ENCODE measurements around the gene C11orf52.
"Not testable (repeated sequence)": the region's sequence is repeated elsewhere in the genome, so short reads cannot be mapped to it uniquely, and the experiment has no call there.

Gene C11orf52, protein sequence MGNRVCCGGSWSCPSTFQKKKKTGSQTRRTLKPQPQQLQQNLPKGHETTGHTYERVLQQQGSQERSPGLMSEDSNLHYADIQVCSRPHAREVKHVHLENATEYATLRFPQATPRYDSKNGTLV

DNA sequence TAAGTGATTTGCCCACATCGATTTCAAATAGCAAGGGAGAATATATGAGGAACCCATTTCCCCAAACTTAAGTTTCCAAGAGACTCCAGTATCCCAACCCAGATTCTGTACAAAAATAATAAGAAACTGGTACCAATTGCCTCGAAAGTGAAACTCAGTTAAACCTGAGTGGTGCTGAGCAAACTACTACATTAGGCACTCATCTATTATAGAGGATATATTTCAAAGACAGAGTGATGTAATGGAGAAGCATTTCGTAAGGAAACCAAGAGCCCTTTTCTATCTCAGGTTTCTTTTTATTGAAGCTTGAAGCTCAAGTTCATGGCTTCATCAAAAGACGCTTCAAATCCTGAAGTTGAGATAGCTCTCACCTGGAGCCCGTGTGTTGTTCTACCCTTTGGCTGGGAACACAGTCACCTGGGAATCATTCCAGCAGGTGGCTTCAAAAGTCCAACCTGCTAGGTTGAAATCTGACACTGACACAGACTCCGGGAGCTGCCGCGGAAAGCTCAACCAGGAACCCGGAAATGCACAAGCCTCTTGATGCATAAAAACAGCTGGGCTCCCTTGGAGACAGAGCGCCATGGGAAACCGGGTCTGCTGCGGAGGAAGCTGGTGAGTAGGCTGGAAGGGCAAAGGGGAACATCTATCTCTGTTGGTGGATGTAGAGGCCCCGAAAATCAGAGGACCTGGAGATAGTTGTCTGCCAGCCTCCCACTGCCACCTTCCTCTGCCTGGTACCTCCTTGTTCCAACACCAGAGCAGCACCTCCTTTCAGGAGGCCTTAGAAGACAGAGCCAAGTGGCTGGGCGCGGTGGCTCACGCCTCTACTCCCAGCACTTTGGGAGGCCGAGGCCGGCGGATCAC is at the start of gene C11orf52:
Gene C11orf52, plus strand, starts transcription at position 524 of the 867 bp plus-strand sequence. Its CDS starts 60 bp downstream, at position 584.
- DNase-seq, result no peak

DNA sequence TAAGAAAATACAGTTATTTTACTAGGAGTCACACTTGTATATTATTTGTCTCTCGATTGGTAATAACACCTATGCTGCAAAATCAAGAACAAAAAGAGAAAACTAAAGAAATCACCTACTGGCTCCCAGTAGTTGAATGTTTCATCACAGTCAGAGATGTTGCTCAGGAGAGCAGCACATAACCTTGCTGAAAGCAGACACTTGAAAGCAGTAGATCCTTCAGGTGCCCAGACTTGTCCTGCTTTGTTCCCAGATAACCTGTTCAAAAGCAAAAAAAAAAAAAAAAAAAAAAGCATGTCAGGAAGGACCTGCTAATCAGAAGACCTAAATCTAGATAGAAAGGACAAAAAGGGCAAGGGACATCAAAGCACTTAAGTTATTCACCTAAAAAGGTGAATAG is 48.6 kb upstream of the C11orf52 start:
- DNase-seq, result no peak

DNA sequence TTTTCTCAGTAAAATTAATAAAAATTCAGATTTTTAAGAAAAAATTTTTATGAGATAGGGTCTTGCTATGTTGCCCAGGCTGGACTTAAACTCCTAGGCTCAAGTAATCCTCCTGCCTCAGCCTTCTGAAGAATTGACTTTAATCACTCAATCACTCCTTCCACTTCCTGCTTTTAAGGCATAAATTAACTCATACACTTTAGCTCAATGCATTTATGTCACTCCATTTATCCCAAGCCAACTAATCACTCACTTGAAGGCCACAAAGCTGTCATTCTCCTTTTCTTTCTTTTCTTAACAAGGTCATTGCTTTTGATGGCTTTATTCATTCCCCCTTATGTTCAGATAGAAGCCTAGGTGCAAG is 48.2 kb upstream of the C11orf52 start:
- DNase-seq, result no peak

DNA sequence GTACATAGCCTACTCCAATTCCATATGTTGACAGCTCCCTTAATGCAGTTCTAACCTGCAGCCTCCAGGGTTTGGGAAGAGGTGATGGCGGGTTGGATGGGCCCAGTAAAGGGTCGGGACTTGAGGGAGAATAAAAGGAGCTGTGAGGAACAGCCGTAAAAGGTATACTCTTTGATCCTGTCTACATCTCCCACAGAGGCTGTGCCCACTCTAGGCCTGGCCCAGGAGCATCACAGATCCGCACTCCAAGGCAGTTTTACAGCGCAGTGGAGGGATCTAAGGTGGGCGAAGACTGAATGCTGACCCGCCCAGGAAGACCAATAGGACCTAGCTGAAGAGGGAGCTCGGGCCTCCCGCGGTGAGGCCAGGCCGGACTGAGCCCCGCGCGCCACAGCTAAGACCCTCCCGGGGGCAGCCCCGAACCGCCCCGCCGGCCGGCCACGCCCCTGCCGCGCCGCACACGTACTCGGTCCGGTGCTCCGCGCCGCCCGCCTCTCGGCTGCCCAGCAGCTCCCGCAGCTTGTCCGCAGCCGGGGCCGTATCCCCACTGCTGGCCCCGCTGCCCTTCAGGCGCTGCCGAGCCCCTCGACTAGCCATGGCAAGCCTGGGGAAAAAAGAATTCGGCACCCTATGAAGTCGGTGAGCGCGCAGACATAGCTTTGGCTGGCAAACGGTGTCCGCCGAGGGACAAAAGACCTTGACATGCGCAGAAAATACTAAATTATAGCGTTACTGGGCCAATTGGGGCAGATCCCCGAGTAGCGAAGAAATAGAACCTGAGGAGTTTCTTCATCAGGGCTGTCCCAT is 47.6 kb upstream of the C11orf52 start, which contains the start of gene ALG9:
Gene ALG9, minus strand, starts transcription at position 696 of the 807 bp plus-strand sequence. Its CDS starts 99 bp downstream, at position 597.
- DNase-seq, result peak; percentile 87

DNA sequence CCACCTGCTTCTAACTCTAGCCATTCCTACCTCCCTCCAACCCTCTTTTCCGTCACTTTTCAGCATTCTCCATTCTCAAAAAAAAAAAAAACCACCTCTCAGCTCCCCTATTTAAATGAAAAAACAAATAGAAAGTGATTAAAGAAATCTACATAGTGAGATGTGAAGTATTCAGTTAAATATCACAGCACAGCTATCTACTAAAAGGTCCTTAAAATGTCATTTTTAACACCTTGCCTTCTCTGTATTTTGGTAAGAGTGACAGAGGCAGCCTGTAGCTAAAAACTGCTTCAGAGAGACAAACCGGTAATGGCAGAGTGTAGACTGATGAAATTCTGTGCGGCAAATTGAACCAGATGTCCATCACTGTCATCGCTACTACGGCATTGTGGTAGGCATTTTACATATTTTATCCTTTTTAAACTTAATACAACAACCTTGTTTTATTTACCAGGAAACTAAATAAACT is 47.0 kb upstream of the C11orf52 start:
- DNase-seq, result no peak

DNA sequence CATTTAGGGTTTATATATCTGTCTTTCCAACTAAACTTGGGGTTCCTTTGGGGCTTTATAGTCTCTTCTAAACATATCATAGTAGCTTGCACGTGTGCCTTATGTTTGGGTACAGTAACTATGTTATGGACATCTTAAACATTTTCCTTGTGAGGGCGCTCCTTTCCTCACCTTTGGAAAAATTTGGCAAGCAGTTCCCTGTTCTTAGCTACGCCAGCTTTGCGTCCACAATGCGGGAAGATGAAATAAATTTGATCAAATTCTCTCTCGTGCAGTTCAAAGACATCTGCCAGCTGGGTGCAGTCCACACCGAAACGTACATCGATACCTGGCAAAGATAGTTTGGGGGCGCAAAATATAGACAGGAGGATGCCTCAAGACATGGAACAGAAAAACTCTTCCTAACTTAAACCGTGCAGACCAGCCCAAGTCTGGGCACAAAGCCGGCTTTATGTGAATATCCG is 40.3 kb upstream of the C11orf52 start:
- DNase-seq, result no peak

DNA sequence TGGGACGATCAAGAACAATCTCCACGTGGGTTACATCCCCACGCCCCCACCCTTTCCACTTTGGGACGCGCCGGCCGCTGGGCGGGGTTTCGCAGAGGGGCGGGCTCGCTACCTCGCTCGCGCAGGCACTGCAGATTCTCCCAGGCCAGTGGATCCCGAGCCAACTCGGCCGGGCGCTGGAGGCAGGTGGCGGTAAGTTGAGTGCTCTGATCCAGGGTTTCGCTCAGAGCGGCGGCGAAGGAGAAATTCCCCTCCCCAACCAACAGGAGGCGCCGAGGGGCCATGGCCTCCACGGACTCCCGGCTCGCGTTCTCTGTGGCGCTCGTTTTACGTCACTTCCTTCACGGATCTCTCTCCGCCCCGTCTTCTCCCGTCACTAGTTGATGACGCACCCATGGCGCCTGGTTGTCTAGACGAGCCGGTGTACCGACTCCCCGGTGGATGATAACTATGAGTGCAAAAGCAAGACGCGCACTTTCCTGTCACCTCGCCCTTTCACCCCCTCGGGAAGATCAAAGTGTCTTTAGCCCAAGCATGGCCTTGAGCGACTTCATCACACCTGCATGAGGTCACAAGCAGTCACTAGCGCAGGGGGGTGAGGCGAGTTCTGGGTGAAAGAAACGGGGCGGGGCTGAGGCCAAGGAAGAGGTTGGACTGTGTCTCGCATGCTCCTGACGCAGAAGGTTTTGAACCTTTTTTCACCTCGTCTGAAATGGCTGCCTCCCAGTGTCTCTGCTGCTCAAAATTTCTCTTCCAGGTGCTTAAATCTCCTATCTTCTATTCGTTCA is 39.7 kb upstream of the C11orf52 start, which contains the start of the genes CFAP68 and FDXACB1:
Gene CFAP68, plus strand, starts transcription at position 693 of the 788 bp plus-strand sequence. Its CDS starts 20 bp downstream, at position 713.
Gene FDXACB1, minus strand, starts transcription at position 317 of the 788 bp plus-strand sequence. Its CDS starts 33 bp downstream, at position 284.
- peak; percentile 97 for DNase-seq

DNA sequence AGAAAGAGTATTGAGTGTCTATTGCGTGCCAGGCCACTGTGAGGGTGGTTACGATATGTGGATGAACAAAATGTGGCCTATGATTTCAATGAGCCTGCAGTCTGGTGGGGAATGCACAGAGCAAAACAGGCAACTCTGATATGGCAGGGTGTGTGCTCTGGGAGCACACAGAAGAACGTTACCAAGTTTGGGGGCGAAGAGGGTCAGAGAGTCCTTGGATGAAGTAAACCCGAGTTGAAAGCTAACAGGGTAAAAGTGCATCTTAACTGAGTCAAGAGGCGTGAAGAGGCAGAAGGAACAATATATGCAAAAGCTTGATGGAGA is 39.1 kb upstream of the C11orf52 start:
- DNase-seq, result no peak

DNA sequence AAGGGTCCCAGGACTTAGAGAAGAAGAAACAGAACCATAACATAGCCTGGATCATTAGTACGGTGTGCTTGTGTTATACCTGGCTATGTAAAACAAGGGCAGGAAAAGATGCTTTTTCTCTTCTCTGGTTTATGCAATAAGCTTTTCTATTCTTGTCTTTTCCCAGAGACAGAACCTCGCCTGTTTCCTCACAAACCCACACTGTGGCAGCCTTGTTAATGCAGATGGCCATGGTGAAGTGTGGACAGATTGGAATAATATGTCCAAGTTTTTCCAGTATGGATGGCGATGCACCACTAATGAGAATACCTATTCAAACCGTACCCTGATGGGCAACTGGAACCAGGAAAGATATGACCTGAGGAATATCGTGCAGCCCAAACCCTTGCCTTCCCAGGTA is 36.5 kb upstream of the C11orf52 start:
- DNase-seq, result no peak

DNA sequence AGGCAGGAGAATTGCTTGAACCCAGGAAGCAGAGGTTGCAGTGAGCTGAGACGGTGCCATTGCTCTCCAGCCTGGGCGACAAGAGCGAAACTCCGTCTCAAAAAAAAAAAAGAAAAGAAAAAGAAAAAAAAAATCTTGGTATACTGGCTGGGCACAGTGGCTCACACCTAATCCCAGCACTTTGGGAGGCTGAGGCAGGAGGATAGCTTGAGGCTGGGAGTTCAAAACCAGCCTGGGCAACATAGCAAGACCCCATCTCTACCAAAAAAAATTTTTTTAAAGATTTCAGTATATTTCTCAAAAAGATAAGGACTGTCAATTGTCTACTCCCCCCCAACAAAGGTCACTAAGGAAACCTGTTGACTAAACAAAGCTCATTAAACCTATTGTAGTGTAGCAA is 33.7 kb upstream of the C11orf52 start:
- not testable (repeated sequence) for DNase-seq

DNA sequence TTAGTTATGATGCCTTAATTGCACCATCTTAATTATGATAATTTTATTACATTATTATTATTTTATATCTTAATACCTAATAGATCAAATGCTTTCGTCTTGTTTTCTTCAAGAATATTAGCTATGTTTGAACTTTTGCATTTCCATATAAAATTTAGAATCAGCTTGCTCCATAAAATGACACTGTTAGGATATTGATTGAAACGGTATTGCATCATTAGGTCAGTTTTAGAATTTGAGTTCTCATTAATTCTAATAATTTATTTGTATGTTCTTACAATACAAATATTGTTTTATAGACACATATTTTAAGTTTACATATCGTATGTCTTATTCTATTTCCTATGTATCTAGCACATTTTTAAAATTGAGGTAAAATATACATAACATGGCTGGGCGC is 32.7 kb upstream of the C11orf52 start:
- DNase-seq, result no peak

DNA sequence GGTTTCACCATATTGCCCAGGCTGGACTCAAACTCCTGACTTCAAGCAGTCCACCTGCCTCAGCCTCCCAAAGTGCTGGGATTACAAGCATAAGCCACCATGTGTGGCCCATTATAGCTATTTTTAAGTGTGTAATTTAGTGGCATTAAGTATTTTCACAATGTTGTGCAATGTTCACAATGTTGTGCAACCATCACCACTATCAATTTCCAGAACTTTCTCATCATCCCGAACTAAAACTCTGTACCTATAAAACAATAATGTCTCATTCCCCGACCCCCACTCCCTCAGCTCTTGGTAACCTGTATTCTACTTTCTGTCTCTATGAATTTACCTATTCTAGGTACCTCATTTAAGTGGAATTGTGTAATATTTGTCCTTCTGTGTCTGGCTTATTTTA is 31.9 kb upstream of the C11orf52 start:
- DNase-seq, result no peak

DNA sequence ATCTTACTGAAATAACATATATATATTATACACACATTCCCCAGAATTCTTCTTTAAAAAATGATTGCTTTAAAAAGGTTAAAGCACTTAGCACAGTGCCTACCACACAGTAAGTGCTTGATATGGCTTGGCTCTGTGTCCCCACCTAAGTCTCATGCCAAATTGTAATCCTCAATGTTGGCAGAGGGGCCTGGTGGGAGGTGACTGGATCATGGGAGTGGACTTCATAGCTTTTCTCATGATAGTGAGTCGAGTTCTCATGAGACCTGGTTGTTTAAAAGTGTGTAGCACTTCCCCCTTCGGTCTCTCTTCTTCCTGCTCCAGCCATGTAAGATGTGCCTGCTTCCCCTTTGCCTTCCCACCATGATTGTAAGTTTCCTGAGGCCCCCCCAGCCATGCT is 13.3 kb upstream of the C11orf52 start:
- DNase-seq, result no peak

DNA sequence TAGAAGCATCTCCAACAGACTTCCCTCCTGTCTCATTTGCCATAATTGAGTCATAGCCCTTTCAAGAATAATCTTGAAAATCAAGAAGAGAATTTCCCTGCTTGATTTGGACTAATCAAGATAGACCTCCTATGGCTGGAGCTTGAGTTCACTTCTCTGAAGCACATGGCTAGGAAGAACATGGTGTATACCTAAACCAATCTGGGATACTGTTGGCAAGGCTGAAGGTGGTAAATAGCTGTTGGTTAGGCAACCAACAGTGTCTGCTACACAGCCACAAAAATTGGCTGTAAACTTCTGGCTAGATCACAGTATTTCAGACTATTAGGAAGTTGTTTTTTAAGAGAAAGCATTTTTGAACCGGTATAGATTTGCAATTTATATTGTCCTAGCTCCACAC is 12.0 kb upstream of the C11orf52 start:
- no peak for DNase-seq

DNA sequence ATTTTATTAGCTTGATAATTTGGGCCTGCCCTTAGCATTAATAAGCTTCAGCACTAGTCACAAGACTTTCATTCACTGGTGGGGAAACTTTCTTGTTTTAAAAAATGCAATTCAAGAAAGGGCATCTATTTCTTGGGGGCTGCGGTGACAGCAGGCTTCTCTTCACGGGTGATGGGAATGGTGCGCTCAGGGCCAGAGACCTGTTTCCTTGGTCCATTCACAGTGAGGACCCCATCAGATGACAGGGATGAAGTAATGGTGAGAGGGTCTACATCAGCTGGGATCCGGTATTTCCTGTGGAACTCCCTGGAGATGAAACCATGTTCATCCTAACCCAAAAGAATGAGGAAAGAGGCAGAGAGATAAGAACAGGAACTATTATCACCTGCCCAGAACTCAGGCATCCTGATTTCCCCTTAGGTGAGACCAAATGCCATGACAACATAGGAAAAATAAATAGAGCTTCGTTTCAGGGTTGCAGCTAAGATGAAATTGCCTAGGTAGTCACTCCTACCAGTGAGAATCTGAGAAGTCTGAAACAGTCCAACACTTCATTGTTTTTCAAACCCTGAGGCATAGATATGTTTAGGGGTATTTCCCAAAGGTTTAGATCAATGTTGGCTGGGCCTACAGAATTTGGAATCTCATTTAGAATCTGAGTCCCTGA is 9.9 kb upstream of the C11orf52 start:
- no peak for DNase-seq

DNA sequence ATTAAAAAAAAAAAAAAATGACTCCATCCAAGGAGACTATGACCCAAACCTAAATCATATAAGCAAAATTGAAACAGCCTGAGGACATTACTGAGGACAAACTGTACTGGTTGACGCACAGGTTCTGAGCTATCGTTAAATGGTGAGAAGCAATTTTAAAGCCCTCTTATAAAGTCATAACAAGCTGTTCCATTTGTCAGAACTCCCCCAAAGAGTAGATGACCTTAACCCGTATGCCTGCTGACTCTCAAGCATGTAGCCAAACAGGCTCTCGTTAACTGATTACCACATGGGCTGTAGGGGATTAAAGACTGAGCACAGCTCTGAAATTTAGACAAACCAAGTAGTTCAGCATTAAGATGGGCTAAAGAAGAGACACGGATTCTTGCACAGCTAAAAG is 9.3 kb upstream of the C11orf52 start:
- DNase-seq, result no peak

DNA sequence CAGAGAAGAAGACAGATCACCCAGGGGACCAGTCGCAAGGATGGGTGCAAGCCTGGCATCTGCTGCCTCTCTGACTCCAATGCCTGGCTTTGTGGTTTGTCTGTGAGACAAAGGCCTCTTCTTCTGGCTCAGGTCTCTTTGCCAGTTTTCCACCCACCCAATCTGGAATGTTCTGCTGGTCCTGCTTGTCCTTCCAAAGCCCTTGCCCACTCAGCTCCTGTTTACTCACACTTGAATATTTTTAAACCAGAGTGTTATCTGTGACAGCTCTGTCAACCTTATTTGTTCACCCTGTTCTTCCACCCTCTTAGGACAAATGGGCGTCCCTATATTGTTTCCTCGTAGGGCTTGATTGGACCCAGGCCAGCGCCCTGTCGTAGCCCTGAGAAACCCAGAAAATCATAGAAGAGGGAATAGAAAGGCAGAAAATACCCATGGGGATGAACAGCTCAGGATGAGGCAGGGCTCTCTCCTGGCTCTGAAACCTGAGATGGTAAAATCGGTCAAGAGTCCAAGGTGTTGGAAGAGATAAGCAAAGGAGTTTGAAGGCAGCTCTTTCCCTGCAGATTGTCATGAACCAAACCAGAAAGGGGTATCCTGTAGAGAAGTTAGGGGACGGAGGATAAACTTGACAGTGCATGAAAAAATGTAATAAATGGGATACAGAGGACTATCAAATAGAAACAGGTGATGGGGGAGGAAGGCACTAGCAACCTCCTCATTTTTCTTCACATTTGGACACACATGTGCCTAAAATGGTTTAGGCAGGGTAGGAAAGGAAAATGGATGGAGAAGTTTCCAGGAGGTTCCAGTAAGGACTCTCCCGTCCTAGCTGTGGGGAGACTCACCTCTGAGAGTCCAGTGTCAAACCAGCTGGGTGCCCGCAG is 7.8 kb upstream of the C11orf52 start:
- no peak for DNase-seq

DNA sequence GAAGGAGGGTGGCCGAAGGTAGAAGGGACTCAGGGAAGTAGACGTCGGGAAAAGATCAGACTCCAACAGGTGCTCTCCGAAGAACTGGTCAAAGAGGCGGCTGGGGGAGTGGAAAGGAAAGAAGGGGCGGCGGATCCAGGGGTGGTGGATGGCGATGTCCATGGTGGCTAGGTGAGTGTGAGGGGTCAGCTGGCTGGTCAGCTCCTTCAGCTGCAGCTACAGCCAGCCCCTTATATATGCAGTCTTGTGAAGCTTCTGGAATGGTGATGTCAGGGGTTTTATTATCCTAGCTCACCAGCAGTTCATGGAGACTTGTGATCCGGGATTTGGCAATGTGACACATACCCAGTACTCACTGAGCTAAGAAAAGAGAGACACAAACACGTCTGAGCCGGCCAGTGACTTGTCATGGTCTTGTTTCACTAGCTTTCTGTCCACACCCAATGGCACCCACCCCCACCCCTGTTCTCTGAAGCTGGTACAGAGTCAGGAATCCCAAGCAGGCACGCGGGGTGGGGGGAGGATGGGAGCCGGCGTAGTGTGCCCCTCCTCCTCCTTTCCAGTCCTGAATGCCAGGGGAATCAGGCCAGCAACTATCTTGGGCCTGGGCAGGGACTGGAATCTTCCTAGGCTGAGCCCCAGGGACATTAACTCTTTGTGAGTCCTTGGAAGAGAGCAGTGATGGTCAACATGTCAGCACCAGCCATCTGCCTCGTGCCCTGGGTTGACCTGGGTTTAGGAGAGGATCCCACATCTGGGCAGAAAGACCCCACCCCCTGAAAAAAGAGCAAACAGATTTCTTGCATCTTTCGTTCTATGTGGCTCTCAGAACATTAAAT is 6.9 kb upstream of the C11orf52 start, which contains the start of gene CRYAB:
Gene CRYAB, minus strand, starts transcription at position 208 of the 839 bp plus-strand sequence. Its CDS starts 46 bp downstream, at position 162.
- no peak for DNase-seq

DNA sequence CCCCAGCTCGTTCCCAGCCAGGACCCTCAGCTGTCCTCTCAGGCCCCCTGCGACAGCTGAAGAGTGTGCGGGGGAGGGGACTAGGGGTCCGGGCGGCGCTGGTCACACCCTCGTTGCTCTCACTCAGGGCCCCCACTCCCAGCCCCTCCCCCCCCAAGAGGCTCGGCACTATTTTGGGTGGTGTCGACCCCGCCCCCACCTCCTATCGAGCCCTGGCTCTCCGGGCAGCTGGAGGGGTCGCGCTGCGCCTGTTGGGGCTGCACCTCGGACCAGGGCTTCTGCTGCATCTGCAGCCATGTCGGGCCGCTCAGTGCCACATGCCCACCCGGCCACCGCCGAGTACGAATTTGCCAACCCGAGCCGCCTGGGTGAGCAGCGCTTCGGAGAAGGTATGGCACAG is 6.2 kb upstream of the C11orf52 start, which contains the start of gene HSPB2:
Gene HSPB2, plus strand, starts transcription at position 200 of the 400 bp plus-strand sequence. Its CDS starts 96 bp downstream, at position 296.
- no peak for DNase-seq

Data from activated CD4-positive, alpha-beta T cell treated with anti-CD3 and anti-CD28 coated beads, Interleukin-2, amount 50 U/mL, for 16 hours (primary cell).